Stomach smooth muscle (tissue), 2 donors: ENCODE data around the gene IRX1.

Experiments
- H3K27ac ChIP-seq: one replicate; pipeline ENCODE4 v1.7.0; 2013; ENCODE audit warnings: mild to moderate bottlenecking, low read length, inconsistent platforms
- H3K27me3 ChIP-seq, 2 donors: one replicate each; pipeline ENCODE4 v1.7.0; 2013; ENCODE audit warnings: low read length in 2 of 2; ENCODE audit not compliant: insufficient read depth in 2 of 2, control insufficient read depth in 1 of 2
- H3K36me3 ChIP-seq, 2 donors: one replicate each; pipeline ENCODE4 v1.7.0; 2013; ENCODE audit warnings: low read length in 2 of 2; ENCODE audit not compliant: control insufficient read depth in 2 of 2, insufficient read depth in 2 of 2
- H3K4me1 ChIP-seq: one replicate; pipeline ENCODE4 v1.7.0; 2013; ENCODE audit warnings: low read length; ENCODE audit not compliant: control insufficient read depth, insufficient read depth
- H3K4me3 ChIP-seq, 2 donors: one replicate each; pipeline ENCODE4 v1.7.0; 2013; ENCODE audit warnings: low read length in 2 of 2
- H3K9ac ChIP-seq, 2 donors: one replicate each; pipeline ENCODE4 v1.7.0; 2013; ENCODE audit warnings: low read length in 2 of 2, mild to moderate bottlenecking in 1 of 2
- H3K9me3 ChIP-seq, 2 donors: one replicate each; pipeline ENCODE4 v1.7.0; 2013; ENCODE audit warnings: low read length in 2 of 2; ENCODE audit not compliant: control insufficient read depth in 2 of 2
- donor health status: healthy.
- donor health status: Pancreatic carcinoma.

Gene IRX1

GRCh38 chr5:3613726-3614125, 18.1 kb downstream of the IRX1 start:
- no peaks in the 10 kb centered on the region for H3K9me3 ChIP-seq
- no peak overlapping the region for H3K4me3 ChIP-seq
- H3K27me3 ChIP-seq, result peaks cover 0 to 5% of the 10 kb centered on the region in 2 donors
- H3K4me1 ChIP-seq, result no peaks in the 10 kb centered on the region
- H3K9ac ChIP-seq, result no peak overlapping the region
- no peak overlapping the region for H3K27ac ChIP-seq
- H3K36me3 ChIP-seq, result no peaks in the 10 kb centered on the region

- Histone ChIP-seq H3K9me3 (no peaks in the 10 kb centered on the region), H3K9ac (no peak overlapping the region), H3K4me1 (no peaks in the 10 kb centered on the region), H3K36me3 (no peaks in the 10 kb centered on the region), H3K4me3 (no peak overlapping the region), H3K27me3 (peaks cover 0 to 4% of the 10 kb centered on the region in 2 donors), H3K27ac (no peak overlapping the region)
These were observed 19.6 kb downstream of the IRX1 start for GRCh38 chr5:3615217-3615616.

GRCh38 chr5:3615829-3616228, 20.2 kb downstream of the IRX1 start:
- Histone ChIP-seq H3K4me3 (no peak overlapping the region), H3K27ac (no peak overlapping the region), H3K4me1 (no peaks in the 10 kb centered on the region), H3K9me3 (no peaks in the 10 kb centered on the region), H3K36me3 (no peaks in the 10 kb centered on the region), H3K27me3 (peaks cover 0 to 3% of the 10 kb centered on the region in 2 donors), H3K9ac (no peak overlapping the region)

DNA sequence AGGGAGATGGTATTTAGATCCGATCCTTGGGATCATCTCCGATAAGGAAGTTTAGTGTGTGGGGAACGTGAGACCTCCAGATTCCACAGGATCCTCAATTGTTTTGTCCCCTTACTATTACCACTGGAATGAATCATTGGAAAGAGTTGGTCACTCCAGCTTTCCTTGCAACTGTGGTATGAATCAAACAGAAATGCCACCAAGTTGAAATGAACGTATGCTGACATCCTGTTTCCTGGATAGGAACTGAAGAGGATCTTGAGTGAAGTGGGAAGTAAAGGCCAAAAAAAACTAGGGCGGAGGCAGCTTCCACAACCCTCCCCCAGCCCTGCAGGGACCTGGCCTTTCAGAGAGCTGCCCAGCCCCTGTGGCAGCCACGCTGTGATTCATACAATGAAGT, 23.9 kb downstream of the IRX1 start:
- peaks cover 0 to 2% of the 10 kb centered on the region in 2 donors for H3K27me3 ChIP-seq

GRCh38 chr5:3622961-3623360, 27.3 kb downstream of the IRX1 start:
- H3K9me3 ChIP-seq, result no peaks in the 10 kb centered on the region
- H3K36me3 ChIP-seq, result no peaks in the 10 kb centered on the region
- H3K27me3 ChIP-seq, result peaks cover 0 to 2% of the 10 kb centered on the region in 2 donors
- no peak overlapping the region for H3K27ac ChIP-seq
- no peak overlapping the region for H3K4me3 ChIP-seq
- H3K9ac ChIP-seq, result no peak overlapping the region
- no peaks in the 10 kb centered on the region for H3K4me1 ChIP-seq

More for the DNA sequence above, 23.9 kb downstream of the IRX1 start:
- Histone ChIP-seq H3K9ac (no peak overlapping the region), H3K9me3 (no peaks in the 10 kb centered on the region), H3K4me1 (no peaks in the 10 kb centered on the region), H3K4me3 (no peak overlapping the region), H3K36me3 (no peaks in the 10 kb centered on the region), H3K27ac (no peak overlapping the region)

DNA sequence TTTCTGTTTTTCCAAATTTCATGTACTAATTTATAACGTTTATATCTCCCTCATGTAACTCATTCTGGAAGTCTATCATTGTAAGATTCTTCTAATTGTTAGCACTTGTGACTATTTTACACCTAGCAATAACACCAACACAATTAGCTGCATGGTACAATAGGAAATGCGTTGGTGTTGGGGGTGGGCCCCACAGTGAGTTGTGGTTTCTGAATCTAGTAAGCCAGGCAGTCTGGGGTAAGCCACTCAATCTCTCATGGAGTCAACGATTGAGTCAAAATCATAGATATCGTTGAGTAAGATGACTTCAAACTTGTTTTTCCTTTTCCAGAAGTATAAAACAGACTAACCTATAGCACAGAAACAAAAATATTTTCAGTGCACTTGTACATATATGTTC, 30.0 kb downstream of the IRX1 start:
- Histone ChIP-seq H3K9me3 (no peaks in the 10 kb centered on the region), H3K4me1 (no peaks in the 10 kb centered on the region), H3K9ac (no peak overlapping the region), H3K36me3 (no peaks in the 10 kb centered on the region), H3K27ac (no peak overlapping the region), H3K27me3 (peaks cover 0 to 2% of the 10 kb centered on the region in 2 donors), H3K4me3 (no peak overlapping the region)

- no peaks in the 10 kb centered on the region for H3K36me3 ChIP-seq
- H3K9me3 ChIP-seq, result no peaks in the 10 kb centered on the region
- no peaks in the 10 kb centered on the region for H3K4me1 ChIP-seq
- no peak overlapping the region for H3K27ac ChIP-seq
- H3K9ac ChIP-seq, result no peak overlapping the region
- H3K4me3 ChIP-seq, result no peak overlapping the region
- H3K27me3 ChIP-seq, result no peaks in the 10 kb centered on the region
These were observed 38.4 kb downstream of the IRX1 start for GRCh38 chr5:3634061-3634460.

DNA sequence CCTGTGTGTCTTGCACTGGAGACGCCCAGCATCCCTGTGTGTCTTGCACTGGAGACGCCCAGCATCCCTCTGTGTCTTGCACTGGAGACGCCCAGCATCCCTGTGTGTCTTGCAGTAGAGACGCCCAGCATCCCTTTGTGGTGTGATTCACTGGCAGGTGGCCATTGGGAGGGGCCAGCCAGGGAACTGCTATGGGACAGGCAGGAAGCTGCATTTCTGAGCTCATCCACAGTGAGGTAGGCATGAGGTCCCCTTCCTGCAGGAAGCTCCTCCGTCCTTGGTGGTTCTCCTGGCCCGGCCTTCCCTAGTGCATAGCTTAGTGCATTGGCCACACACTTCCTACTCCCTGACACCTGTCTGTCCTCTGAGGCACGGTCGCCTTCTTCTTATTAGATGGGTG, 43.5 kb downstream of the IRX1 start:
- Histone ChIP-seq H3K36me3 (no peaks in the 10 kb centered on the region), H3K9ac (no peak overlapping the region), H3K4me3 (no peak overlapping the region), H3K27me3 (no peaks in the 10 kb centered on the region), H3K4me1 (no peaks in the 10 kb centered on the region), H3K27ac (no peak overlapping the region), H3K9me3 (no peaks in the 10 kb centered on the region)

DNA sequence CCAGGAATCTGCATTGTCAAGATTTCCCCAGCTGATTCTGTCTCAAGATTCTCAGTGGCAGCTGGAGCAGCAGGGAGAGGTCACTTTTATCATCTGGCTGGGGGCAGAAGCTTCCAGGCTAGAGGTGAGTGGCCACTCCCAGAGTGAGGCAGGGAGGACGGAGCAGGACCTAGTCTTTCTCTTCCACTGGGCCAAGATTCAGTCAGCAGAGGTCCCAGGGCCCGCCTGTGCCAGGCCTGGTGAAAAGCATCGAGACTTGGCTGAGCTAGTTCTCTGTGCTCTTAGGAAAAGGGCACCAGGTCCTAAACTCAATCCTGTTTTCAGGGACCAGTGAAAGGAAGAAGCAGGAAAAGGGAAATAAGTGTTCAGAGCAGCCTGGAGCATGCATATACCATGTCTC, 46.6 kb downstream of the IRX1 start:
- H3K4me3 ChIP-seq, result no peak overlapping the region
- no peaks in the 10 kb centered on the region for H3K36me3 ChIP-seq
- no peak overlapping the region for H3K9ac ChIP-seq
- H3K9me3 ChIP-seq, result no peaks in the 10 kb centered on the region
- H3K4me1 ChIP-seq, result no peaks in the 10 kb centered on the region
- H3K27me3 ChIP-seq, result no peaks in the 10 kb centered on the region
- H3K27ac ChIP-seq, result no peak overlapping the region

DNA sequence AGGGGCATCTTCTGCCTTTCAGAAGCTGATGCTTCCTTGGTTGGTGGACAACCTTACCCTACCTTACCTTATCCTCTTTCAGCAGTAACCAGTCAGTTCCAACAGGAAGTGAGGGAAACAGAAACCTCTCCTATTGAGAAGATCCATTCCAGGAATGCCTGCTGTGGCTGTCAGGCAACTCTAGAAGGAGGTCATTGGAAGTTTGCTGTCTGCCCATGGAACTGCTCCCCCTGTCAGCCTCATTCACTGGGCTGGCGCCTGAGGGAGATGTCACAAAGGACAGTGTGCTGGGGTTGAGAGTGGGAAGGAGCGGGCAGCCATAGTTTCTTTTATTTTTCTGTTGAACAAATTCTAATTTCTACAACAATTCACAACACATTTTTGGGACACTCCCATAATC, 54.7 kb downstream of the IRX1 start:
- Histone ChIP-seq H3K36me3 (no peaks in the 10 kb centered on the region), H3K27me3 (peaks cover 0 to 3% of the 10 kb centered on the region in 2 donors), H3K9me3 (no peaks in the 10 kb centered on the region), H3K27ac (no peak overlapping the region), H3K9ac (no peak overlapping the region), H3K4me1 (no peaks in the 10 kb centered on the region), H3K4me3 (no peak overlapping the region)

DNA sequence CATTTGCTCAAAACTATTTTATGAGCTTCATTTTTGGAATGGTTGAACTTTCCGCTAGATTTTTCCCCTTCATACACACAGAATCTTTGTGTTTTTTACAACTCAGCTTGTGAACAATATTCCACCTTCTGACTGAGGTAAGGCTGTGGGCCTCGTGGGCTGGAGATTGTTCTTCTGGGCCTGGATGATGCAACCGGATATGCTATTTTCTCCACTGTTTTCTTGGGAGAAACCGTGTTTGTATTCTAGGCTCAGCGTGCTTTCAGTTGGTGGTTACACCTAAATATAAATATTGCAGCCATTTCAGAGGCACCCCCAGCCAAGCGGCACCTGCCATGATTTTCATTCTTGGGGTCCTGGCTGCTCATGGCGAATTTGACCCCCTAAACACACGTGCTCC, 55.2 kb downstream of the IRX1 start:
- H3K4me3 ChIP-seq, result no peak overlapping the region
- no peaks in the 10 kb centered on the region for H3K9me3 ChIP-seq
- no peak overlapping the region for H3K9ac ChIP-seq
- H3K27ac ChIP-seq, result no peak overlapping the region
- H3K36me3 ChIP-seq, result no peaks in the 10 kb centered on the region
- H3K4me1 ChIP-seq, result no peaks in the 10 kb centered on the region
- peaks cover 0 to 3% of the 10 kb centered on the region in 2 donors for H3K27me3 ChIP-seq
